Stimulated activated naive CD8-positive, alpha-beta T cell treated with anti-CD3 and anti-CD28 coated beads, Interleukin-15, amount 100 ng/mL, for 72 hours (primary cell): Measurements from ENCODE around the gene SHROOM3.

ENCODE experiments used
- ATAC-seq: fragments of 150-1000 bp; cut with Tn5 transposase; 2 replicates; pipeline ENCODE4 v1.10.0; 2021; ENCODE audit warnings: mild to moderate bottlenecking, moderate library complexity
- DNase-seq, 2 donors: peaks; one replicate each; pipeline ENCODE4 v3.0.0; 2021 to 2022
- H3K27ac Mint-ChIP-seq, 2 donors: one replicate each; pipeline ENCODE4 v1.8.0; 2022; ENCODE audit warnings: mild to moderate bottlenecking in 2 of 2, mixed read lengths in 2 of 2, moderate library complexity in 2 of 2
- H3K27me3 Mint-ChIP-seq: one replicate; pipeline ENCODE4 v1.8.0; 2022; ENCODE audit warnings: mixed read lengths
- H3K4me1 Mint-ChIP-seq: one replicate; pipeline ENCODE4 v1.8.0; 2022; ENCODE audit warnings: mild to moderate bottlenecking, mixed read lengths
- H3K4me3 Mint-ChIP-seq, 2 donors: one replicate each; pipeline ENCODE4 v1.8.0; 2022; ENCODE audit warnings: mild to moderate bottlenecking in 2 of 2, mixed read lengths in 2 of 2, moderate library complexity in 1 of 2
- H3K9me3 Mint-ChIP-seq, 2 donors: one replicate each; pipeline ENCODE4 v1.8.0; 2022; ENCODE audit warnings: mixed read lengths in 2 of 2

The SHROOM3 gene

GRCh38 chr4:76772498-76773106 lies 337.6 kb downstream of the SHROOM3 start:
- H3K9me3 Mint-ChIP-seq = peaks cover 3 to 11% of the 10 kb centered on the region in 2 donors
- DNase-seq (no peak), ATAC-seq (peak; percentile 43)
- H3K27ac Mint-ChIP-seq = no peak overlapping the region
- no peaks in the 10 kb centered on the region for H3K4me1 Mint-ChIP-seq
- no peaks in the 10 kb centered on the region for H3K27me3 Mint-ChIP-seq
- no peak overlapping the region for H3K4me3 Mint-ChIP-seq

DNA sequence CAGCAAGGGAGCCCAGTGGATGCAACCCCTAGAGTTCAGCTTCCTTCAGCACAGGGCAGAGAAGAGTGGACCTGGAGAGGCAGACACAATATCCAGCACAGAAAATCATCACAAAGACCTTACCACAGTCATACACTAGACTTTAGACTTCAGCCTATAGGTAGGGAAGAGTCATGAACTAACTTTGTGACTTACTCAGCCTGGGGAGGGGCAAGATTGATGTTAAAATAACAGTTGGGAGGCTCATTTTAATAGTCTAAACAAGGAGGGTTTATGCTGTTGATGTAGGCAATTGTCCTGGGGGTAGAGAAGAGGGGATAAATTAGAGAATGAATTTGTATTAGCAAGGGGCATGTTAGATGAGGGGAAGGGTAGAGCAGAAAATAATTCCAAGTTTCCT lies 338.7 kb downstream of the SHROOM3 start:
- peaks cover 3 to 11% of the 10 kb centered on the region in 2 donors for H3K9me3 Mint-ChIP-seq
- H3K4me1 Mint-ChIP-seq = no peaks in the 10 kb centered on the region
- no peak overlapping the region for H3K4me3 Mint-ChIP-seq
- no peak overlapping the region for H3K27ac Mint-ChIP-seq
- DNase-seq (no peak), ATAC-seq (no peak)
- no peaks in the 10 kb centered on the region for H3K27me3 Mint-ChIP-seq

DNA sequence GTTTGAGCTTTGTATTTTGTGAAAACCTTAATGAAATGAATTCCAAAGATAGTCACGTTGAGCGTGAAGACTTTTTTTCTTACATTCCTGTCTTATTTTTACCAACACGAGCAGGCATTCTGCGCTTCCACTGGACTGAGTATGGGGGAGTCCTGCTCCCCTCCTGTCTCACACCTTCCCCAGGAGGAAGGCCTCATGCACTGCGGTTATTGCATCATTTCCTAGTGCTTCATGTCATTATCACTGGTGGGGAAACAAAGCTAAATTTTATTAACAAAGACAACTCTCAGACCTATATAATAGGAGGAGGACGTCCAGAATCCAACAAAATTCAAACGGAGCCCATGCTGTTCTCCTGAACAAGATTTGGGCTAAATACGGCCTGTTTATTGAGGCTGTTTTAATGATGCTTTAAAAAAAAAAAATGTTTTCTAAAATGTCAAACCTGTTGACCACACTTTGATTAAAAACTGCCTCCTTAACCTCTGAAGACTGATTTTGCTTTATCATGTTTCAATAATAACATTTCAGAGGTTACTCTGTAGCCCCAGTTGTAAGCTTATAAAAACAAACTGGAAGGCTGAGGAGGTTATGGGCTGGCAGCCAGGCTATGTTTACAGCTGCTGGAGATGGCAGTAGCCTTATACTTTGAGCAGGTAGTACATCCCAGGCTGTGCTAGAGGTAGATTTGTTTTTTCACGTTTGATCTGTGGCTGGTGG lies 344.9 kb downstream of the SHROOM3 start:
- DNase-seq (no peak), ATAC-seq (no peak)
- H3K27ac Mint-ChIP-seq = peak overlapping the region in 1 of 2 donors; percentile 42

GRCh38 chr4:76780781-76781697 lies 346.0 kb downstream of the SHROOM3 start:
- no peak for ATAC-seq
- H3K4me3 Mint-ChIP-seq = no peak overlapping the region
- H3K27ac Mint-ChIP-seq = no peak overlapping the region
- no peaks in the 10 kb centered on the region for H3K9me3 Mint-ChIP-seq
- H3K4me1 Mint-ChIP-seq = peaks cover 4% of the 10 kb centered on the region
- DNase-seq = no peak
- H3K27me3 Mint-ChIP-seq = peaks cover 5% of the 10 kb centered on the region

More for the DNA sequence above, 344.9 kb downstream of the SHROOM3 start:
- H3K9me3 Mint-ChIP-seq = no peaks in the 10 kb centered on the region
- H3K4me1 Mint-ChIP-seq = peaks cover 4% of the 10 kb centered on the region
- no peaks in the 10 kb centered on the region for H3K27me3 Mint-ChIP-seq
- H3K4me3 Mint-ChIP-seq = no peak overlapping the region

- H3K4me1 Mint-ChIP-seq = peaks cover 4% of the 10 kb centered on the region
- H3K4me3 Mint-ChIP-seq = no peak overlapping the region
- H3K27ac Mint-ChIP-seq = peak overlapping the region; percentile 29 to 54
- H3K27me3 Mint-ChIP-seq = peaks cover 8% of the 10 kb centered on the region
- DNase-seq (no peak), ATAC-seq (no peak)
- H3K9me3 Mint-ChIP-seq = no peaks in the 10 kb centered on the region
These were observed 346.9 kb downstream of the SHROOM3 start for GRCh38 chr4:76781698-76782595.

GRCh38 chr4:76782837-76783236 lies 347.8 kb downstream of the SHROOM3 start:
- H3K27ac Mint-ChIP-seq = no peak overlapping the region
- H3K9me3 Mint-ChIP-seq = no peaks in the 10 kb centered on the region
- H3K4me3 Mint-ChIP-seq = no peak overlapping the region
- peaks cover 8% of the 10 kb centered on the region for H3K27me3 Mint-ChIP-seq
- peaks cover 4% of the 10 kb centered on the region for H3K4me1 Mint-ChIP-seq
- DNase-seq = no peak
- ATAC-seq = no peak

DNA sequence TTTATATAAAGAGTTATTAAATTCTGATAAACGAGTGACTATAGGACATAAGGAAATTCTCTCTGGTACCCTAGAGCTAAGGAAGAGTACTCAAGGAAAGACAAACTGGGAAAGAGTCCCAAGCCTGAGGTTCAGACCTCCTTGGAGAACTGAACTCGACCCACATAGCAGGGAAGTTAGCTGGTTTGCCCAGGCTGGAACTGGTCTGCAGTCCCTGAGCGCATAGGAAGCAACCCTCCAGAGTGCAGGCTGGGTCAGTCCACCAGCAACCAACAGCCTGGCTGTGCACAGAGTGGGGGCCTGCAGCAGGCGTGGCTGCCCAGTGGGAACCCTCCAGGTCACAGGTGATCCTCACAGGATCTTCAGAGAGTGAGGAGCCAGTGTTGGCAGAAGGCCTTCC lies 348.8 kb downstream of the SHROOM3 start:
- Mint-ChIP-seq H3K27ac (no peak overlapping the region), H3K27me3 (peaks cover 10% of the 10 kb centered on the region), H3K9me3 (peaks cover 1 to 2% of the 10 kb centered on the region in 2 donors), H3K4me3 (no peak overlapping the region), H3K4me1 (peaks cover 4% of the 10 kb centered on the region)
- ATAC-seq (no peak), DNase-seq (no peak)

DNA sequence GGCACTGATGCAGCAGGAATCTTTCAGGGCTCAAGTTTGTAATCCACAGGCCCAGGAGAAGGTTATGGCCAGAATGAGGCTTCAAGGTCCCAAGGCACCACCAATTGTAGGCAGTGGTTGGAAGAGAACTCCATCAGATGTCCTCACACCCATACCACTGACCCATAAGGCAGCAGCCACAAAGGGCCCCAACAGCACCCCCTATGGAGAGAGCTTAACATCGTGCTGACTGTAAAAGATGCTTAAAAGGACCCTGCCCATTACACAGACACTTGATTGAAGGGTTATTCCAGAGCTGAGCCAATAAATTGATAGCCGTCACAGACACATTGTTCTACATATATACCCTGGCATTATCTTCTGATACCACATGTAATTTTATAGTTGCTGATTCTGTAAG lies 349.2 kb downstream of the SHROOM3 start:
- ATAC-seq (no peak), DNase-seq (no peak)
- no peak overlapping the region for H3K4me3 Mint-ChIP-seq
- H3K27me3 Mint-ChIP-seq = peaks cover 14% of the 10 kb centered on the region
- no peak overlapping the region for H3K27ac Mint-ChIP-seq
- peaks cover 4 to 6% of the 10 kb centered on the region in 2 donors for H3K9me3 Mint-ChIP-seq
- peaks cover 4% of the 10 kb centered on the region for H3K4me1 Mint-ChIP-seq

GRCh38 chr4:76787898-76788297 lies 352.9 kb downstream of the SHROOM3 start:
- ATAC-seq (no peak), DNase-seq (no peak)
- H3K4me1 Mint-ChIP-seq = no peaks in the 10 kb centered on the region
- H3K9me3 Mint-ChIP-seq = peaks cover 4 to 9% of the 10 kb centered on the region in 2 donors
- no peak overlapping the region for H3K4me3 Mint-ChIP-seq
- peaks cover 16% of the 10 kb centered on the region for H3K27me3 Mint-ChIP-seq
- H3K27ac Mint-ChIP-seq = no peak overlapping the region

DNA sequence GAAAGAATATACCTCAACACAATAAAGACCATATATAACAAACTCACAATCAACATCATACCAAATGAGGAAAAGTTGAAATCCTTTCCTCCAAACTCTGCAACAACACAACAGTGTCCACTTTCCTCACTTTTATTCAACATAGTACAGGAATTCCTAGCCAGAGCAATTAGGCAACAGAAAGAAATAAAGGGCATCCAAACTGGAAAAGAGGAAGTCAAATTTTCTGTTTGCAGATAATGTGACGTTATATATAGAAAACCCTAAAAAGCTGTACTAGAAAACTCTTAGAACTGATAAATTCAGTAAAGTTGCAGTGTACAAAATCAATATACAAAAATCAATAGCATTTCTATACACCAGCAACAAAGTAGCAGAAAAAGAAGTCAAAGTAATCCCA lies 355.3 kb downstream of the SHROOM3 start:
- ATAC-seq = no peak
- no peak overlapping the region for H3K4me3 Mint-ChIP-seq
- peaks cover 16% of the 10 kb centered on the region for H3K27me3 Mint-ChIP-seq
- H3K4me1 Mint-ChIP-seq = no peaks in the 10 kb centered on the region
- H3K27ac Mint-ChIP-seq = no peak overlapping the region
- peaks cover 4 to 9% of the 10 kb centered on the region in 2 donors for H3K9me3 Mint-ChIP-seq
- no peak for DNase-seq

GRCh38 chr4:76791479-76791878 lies 356.4 kb downstream of the SHROOM3 start:
- peaks cover 8% of the 10 kb centered on the region for H3K27me3 Mint-ChIP-seq
- peaks cover 4 to 9% of the 10 kb centered on the region in 2 donors for H3K9me3 Mint-ChIP-seq
- no peak overlapping the region for H3K4me3 Mint-ChIP-seq
- DNase-seq (no peak), ATAC-seq (no peak)
- H3K27ac Mint-ChIP-seq = no peak overlapping the region
- H3K4me1 Mint-ChIP-seq = no peaks in the 10 kb centered on the region

GRCh38 chr4:76792418-76792817 lies 357.4 kb downstream of the SHROOM3 start:
- H3K4me1 Mint-ChIP-seq = no peaks in the 10 kb centered on the region
- H3K9me3 Mint-ChIP-seq = peaks cover 4 to 9% of the 10 kb centered on the region in 2 donors
- H3K27me3 Mint-ChIP-seq = peaks cover 8% of the 10 kb centered on the region
- DNase-seq (no peak), ATAC-seq (no peak)
- H3K27ac Mint-ChIP-seq = no peak overlapping the region
- no peak overlapping the region for H3K4me3 Mint-ChIP-seq

- DNase-seq (no peak), ATAC-seq (no peak)
- Mint-ChIP-seq H3K4me3 (no peak overlapping the region), H3K27me3 (no peaks in the 10 kb centered on the region), H3K4me1 (no peaks in the 10 kb centered on the region), H3K9me3 (no peaks in the 10 kb centered on the region), H3K27ac (no peak overlapping the region)
These were observed 360.2 kb downstream of the SHROOM3 start for GRCh38 chr4:76795243-76795642.

- H3K27me3 Mint-ChIP-seq = peaks cover 23% of the 10 kb centered on the region
- no peaks in the 10 kb centered on the region for H3K4me1 Mint-ChIP-seq
- ATAC-seq (no peak), DNase-seq (no peak)
- H3K4me3 Mint-ChIP-seq = no peak overlapping the region
- no peaks in the 10 kb centered on the region for H3K9me3 Mint-ChIP-seq
- no peak overlapping the region for H3K27ac Mint-ChIP-seq
These were observed 364.1 kb downstream of the SHROOM3 start for GRCh38 chr4:76799140-76799539.

DNA sequence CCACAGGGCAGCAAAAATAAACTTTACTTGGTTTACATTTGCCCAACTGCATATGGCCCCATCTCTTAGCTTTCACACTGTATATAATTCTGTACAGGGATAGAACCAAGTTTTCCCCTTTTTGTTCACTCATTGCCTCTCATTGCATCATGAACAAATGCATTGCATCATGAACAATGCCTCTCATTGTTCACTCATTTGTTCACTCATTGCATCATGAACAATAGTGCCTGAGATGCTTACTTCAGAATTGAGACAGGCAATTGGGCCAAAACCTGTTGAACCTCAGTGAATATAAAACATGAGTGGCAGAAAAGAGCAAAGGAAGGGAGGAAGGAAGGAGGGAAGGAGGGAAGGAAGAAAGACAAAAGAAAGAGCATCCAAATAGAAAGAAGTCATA lies 364.7 kb downstream of the SHROOM3 start:
- no peak for DNase-seq
- ATAC-seq = no peak
- Mint-ChIP-seq H3K27ac (peak overlapping the region in 1 of 2 donors; percentile 83), H3K27me3 (peaks cover 29% of the 10 kb centered on the region), H3K4me3 (no peak overlapping the region), H3K9me3 (no peaks in the 10 kb centered on the region), H3K4me1 (no peaks in the 10 kb centered on the region)
